Cardiac muscle cell (in vitro differentiated cells and primary cell): ENCODE measurements around the gene FSCN2. TPM values are rescaled to one million over a fixed set of nuclear protein-coding genes. Genes with fewer than 3 reads are reported as not detected.
A peak's percentile ranks its signal among the peaks of the same experiment; 100 is the strongest.

Experiments used
- DNase-seq, 2 donors: peaks; one replicate each; pipeline versions ENCODE4 v3.0.0 to v3.0.0-alpha.2; 2010 to 2017; ENCODE audit warnings: low read depth in 1 of 2, low spot score in 1 of 2
- H3K27ac ChIP-seq: fragments of 200-600 bp; sonication (generic); 2 replicates; pipeline ENCODE4 v1.5.1; 2016
- H3K27me3 ChIP-seq: fragments of 200-600 bp; sonication (generic); 2 replicates; pipeline ENCODE4 v1.6.0; 2016; ENCODE audit warnings: control low read depth
- H3K36me3 ChIP-seq: fragments of 200-600 bp; sonication (generic); 2 replicates; pipeline ENCODE4 v1.5.1; 2016; ENCODE audit warnings: control low read depth
- H3K4me1 ChIP-seq: fragments of 200-600 bp; sonication (generic); 2 replicates; pipeline ENCODE4 v1.8.1; 2017; ENCODE audit warnings: low read depth, mild to moderate bottlenecking, mixed run types
- H3K4me3 ChIP-seq: fragments of 200-600 bp; sonication (generic); 2 replicates; pipeline ENCODE4 v1.5.1; 2016; ENCODE audit warnings: mild to moderate bottlenecking
- H3K9me3 ChIP-seq: fragments of 200-600 bp; sonication (generic); 2 replicates; pipeline ENCODE4 v1.5.1; 2017; ENCODE audit warnings: low read depth, mild to moderate bottlenecking, control low read depth
- polyA plus RNA-seq: library from polyadenylated mRNA; unstranded; fragments of >200 nt; fragmentation: Nextera tagmentation; extraction: Ambion mirVana; gene quantifications from 2 replicates; pipeline ENCODE4 v1.2.1, GENCODE V29; 2016
- total RNA-seq: library from RNA; depleted of rRNA; stranded (reverse); fragments of >200 nt; gene quantifications from 2 replicates; pipeline ENCODE4 v1.2.3, GENCODE V29; 2016
- TF ChIP-seq, protein P1 (sequence below): IDR thresholded peaks from 2 replicates; pipeline ENCODE4 v1.5.1; 2012; ENCODE audit warnings: low read depth, mild to moderate bottlenecking, low read length

The FSCN2 gene
- total and polyA plus RNA-seq, 2 experiments from 2014 or later, result 1.5 to 9.0 TPM

DNA sequence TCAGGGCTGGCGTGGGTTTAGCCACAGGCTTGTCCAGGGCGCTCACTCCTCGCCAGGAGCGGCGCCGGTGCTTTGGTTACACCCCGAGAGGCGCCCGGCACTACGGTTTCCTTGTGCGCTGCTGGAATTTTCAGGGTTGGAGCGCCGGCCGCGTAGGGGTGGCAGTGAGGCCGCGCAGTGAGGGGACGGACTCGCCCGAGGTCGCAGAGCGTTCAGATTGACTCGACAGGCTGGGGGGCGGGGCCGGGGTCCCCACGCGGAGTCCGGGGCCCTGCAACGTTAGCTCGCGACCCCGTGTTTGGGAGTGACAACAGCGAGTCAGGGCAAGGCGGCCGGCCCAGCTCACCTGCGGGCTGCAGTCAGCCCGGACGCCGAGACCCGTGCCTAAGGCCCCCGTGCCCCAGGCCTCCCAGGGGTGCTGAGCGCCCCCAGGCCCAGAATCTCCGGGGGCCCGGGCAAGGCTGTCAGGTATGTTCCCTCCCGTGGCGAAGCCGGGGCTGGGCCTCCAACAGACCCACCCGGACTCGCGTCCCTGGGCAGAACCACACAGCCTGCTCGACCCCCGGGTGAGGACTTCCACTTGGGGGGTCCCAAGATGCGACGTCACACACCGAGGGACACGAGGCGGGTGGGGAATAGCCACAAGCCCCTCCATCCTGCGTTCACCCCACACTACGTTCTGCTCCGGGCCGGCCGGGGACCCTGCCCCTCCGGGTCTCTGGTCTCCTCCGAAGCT, 14.3 kb upstream of the FSCN2 start:
- H3K27ac ChIP-seq, result peak overlapping the region; percentile 100
- peaks cover 34% of the 10 kb centered on the region for H3K4me1 ChIP-seq
- TF ChIP-seq, protein P1, sequence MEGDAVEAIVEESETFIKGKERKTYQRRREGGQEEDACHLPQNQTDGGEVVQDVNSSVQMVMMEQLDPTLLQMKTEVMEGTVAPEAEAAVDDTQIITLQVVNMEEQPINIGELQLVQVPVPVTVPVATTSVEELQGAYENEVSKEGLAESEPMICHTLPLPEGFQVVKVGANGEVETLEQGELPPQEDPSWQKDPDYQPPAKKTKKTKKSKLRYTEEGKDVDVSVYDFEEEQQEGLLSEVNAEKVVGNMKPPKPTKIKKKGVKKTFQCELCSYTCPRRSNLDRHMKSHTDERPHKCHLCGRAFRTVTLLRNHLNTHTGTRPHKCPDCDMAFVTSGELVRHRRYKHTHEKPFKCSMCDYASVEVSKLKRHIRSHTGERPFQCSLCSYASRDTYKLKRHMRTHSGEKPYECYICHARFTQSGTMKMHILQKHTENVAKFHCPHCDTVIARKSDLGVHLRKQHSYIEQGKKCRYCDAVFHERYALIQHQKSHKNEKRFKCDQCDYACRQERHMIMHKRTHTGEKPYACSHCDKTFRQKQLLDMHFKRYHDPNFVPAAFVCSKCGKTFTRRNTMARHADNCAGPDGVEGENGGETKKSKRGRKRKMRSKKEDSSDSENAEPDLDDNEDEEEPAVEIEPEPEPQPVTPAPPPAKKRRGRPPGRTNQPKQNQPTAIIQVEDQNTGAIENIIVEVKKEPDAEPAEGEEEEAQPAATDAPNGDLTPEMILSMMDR, result no peak
- DNase-seq, result peak; percentile 80 to 87
- peak overlapping the region; percentile 100 for H3K4me3 ChIP-seq
- no peaks in the 10 kb centered on the region for H3K9me3 ChIP-seq
- peaks cover 35% of the 10 kb centered on the region for H3K36me3 ChIP-seq
- no peaks in the 10 kb centered on the region for H3K27me3 ChIP-seq

GRCh38 chr17:81514489-81514738, 13.8 kb upstream of the FSCN2 start:
- peak overlapping the region; percentile 100 for H3K27ac ChIP-seq
- no peak for DNase-seq
- peaks cover 34% of the 10 kb centered on the region for H3K36me3 ChIP-seq
- H3K4me3 ChIP-seq, result peak overlapping the region; percentile 100
- TF ChIP-seq, protein P1, result no peak
- peaks cover 30% of the 10 kb centered on the region for H3K4me1 ChIP-seq
- H3K9me3 ChIP-seq, result no peaks in the 10 kb centered on the region
- no peaks in the 10 kb centered on the region for H3K27me3 ChIP-seq

- Histone ChIP-seq H3K9me3 (no peaks in the 10 kb centered on the region), H3K27ac (peak overlapping the region; percentile 100), H3K4me3 (peak overlapping the region; percentile 100), H3K27me3 (no peaks in the 10 kb centered on the region), H3K36me3 (peaks cover 29% of the 10 kb centered on the region), H3K4me1 (peaks cover 30% of the 10 kb centered on the region)
- TF ChIP-seq, protein P1, result no peak
- peak; percentile 90 to 94 for DNase-seq
Observed at GRCh38 chr17:81514739-81515529, 13.2 kb upstream of the FSCN2 start.

DNA sequence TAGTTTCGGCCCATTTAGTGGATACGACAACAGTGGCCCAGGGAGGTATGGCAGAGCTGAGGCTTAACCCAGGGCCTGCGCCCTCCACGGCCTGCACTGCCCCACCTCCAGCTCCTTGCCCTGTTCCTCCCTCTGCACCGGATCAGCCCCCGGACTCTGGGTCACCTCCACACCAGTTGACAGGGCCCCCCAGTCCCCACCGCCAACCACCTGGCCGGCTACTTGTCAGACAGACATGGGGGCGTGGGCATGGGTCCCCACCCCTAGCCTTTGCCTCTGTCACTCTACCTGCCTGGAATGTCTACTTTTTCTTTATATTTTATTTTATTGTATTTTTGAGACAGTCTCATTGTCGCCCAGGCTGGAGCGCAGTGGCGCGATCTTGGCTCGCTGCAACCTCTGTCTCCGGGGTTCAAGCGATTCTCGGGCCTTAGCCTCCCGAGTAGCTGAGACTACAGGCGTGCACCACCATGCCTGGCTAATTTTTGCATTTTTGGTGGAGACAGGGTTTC, 12.6 kb upstream of the FSCN2 start:
- Histone ChIP-seq H3K27ac (peak overlapping the region; percentile 100), H3K4me3 (peak overlapping the region; percentile 100), H3K36me3 (peaks cover 22% of the 10 kb centered on the region), H3K4me1 (peaks cover 33% of the 10 kb centered on the region), H3K27me3 (peaks cover 3% of the 10 kb centered on the region), H3K9me3 (no peaks in the 10 kb centered on the region)
- TF ChIP-seq, protein P1, result no peak
- no peak for DNase-seq

GRCh38 chr17:81516439-81516838, 11.7 kb upstream of the FSCN2 start:
- Histone ChIP-seq H3K27ac (no peak overlapping the region), H3K4me1 (peaks cover 36% of the 10 kb centered on the region)

More at GRCh38 chr17:81516439-81516838, 11.7 kb upstream of the FSCN2 start:
- Histone ChIP-seq H3K27me3 (peaks cover 5% of the 10 kb centered on the region), H3K9me3 (no peaks in the 10 kb centered on the region), H3K4me3 (no peak overlapping the region), H3K36me3 (peaks cover 14% of the 10 kb centered on the region)
- DNase-seq, result peak in 1 of 2 donors; percentile 0
- TF ChIP-seq, protein P1, result no peak
